Activated T-cell treated with anti-CD3 and anti-CD28 coated beads for 24 hours (primary cell): ENCODE measurements around the gene NPAS3.

Source experiments
- DNase-seq: peaks from one replicate; pipeline ENCODE4 v3.0.0-alpha.2; 2020; ENCODE audit warnings: low read depth

The NPAS3 gene

GRCh38 chr14:33516898-33517436 lies 578.3 kb downstream of the NPAS3 start:
- no peak for DNase-seq

- DNase-seq = no peak
Observed at GRCh38 chr14:33521192-33521591, 582.5 kb downstream of the NPAS3 start.

GRCh38 chr14:33524244-33524643 lies 585.6 kb downstream of the NPAS3 start:
- no peak for DNase-seq

GRCh38 chr14:33525626-33526025 lies 586.9 kb downstream of the NPAS3 start:
- no peak for DNase-seq

GRCh38 chr14:33527023-33527634 lies 588.5 kb downstream of the NPAS3 start:
- DNase-seq = no peak

GRCh38 chr14:33528655-33529054 lies 590.0 kb downstream of the NPAS3 start:
- DNase-seq = no peak

GRCh38 chr14:33529787-33530757 lies 591.4 kb downstream of the NPAS3 start:
- DNase-seq = no peak

- no peak for DNase-seq
Observed at GRCh38 chr14:33532553-33532952, 593.9 kb downstream of the NPAS3 start.

GRCh38 chr14:33534104-33534503 lies 595.4 kb downstream of the NPAS3 start:
- DNase-seq = no peak

GRCh38 chr14:33534632-33535031 lies 596.0 kb downstream of the NPAS3 start:
- DNase-seq = no peak

- DNase-seq = no peak
Observed at GRCh38 chr14:33539918-33540357, 601.3 kb downstream of the NPAS3 start.

GRCh38 chr14:33541171-33541570 lies 602.5 kb downstream of the NPAS3 start:
- no peak for DNase-seq

GRCh38 chr14:33542338-33543287 lies 603.9 kb downstream of the NPAS3 start:
- DNase-seq = no peak

GRCh38 chr14:33545696-33546095 lies 607.0 kb downstream of the NPAS3 start:
- no peak for DNase-seq

- no peak for DNase-seq
Observed at GRCh38 chr14:33548606-33549005, 609.9 kb downstream of the NPAS3 start.

GRCh38 chr14:33551963-33552362 lies 613.3 kb downstream of the NPAS3 start:
- no peak for DNase-seq

GRCh38 chr14:33553706-33554278 lies 615.1 kb downstream of the NPAS3 start:
- no peak for DNase-seq

GRCh38 chr14:33554988-33555387 lies 616.3 kb downstream of the NPAS3 start:
- no peak for DNase-seq

GRCh38 chr14:33555710-33556350 lies 617.2 kb downstream of the NPAS3 start:
- DNase-seq = no peak

- no peak for DNase-seq
Observed at GRCh38 chr14:33556382-33557121, 617.9 kb downstream of the NPAS3 start.
